DND-41 (cell line): ENCODE data around the gene ZFP28.

Source experiments
- EZH2 ChIP-seq: IDR thresholded peaks from 3 replicates; pipeline ENCODE4 v1.6.1; 2012; ENCODE audit warnings: borderline replicate concordance, low read depth, mild to moderate bottlenecking, moderate library complexity, low read length, inconsistent platforms; ENCODE audit not compliant: severe bottlenecking
- TF ChIP-seq, protein P1 (sequence below): IDR thresholded peaks from 2 replicates; pipeline ENCODE4 v1.5.1; 2012; ENCODE audit warnings: borderline replicate concordance, low read length, moderate library complexity, mild to moderate bottlenecking; ENCODE audit not compliant: poor library complexity, severe bottlenecking; ENCODE audit errors: extremely low read depth

- TF ChIP-seq, protein P1, sequence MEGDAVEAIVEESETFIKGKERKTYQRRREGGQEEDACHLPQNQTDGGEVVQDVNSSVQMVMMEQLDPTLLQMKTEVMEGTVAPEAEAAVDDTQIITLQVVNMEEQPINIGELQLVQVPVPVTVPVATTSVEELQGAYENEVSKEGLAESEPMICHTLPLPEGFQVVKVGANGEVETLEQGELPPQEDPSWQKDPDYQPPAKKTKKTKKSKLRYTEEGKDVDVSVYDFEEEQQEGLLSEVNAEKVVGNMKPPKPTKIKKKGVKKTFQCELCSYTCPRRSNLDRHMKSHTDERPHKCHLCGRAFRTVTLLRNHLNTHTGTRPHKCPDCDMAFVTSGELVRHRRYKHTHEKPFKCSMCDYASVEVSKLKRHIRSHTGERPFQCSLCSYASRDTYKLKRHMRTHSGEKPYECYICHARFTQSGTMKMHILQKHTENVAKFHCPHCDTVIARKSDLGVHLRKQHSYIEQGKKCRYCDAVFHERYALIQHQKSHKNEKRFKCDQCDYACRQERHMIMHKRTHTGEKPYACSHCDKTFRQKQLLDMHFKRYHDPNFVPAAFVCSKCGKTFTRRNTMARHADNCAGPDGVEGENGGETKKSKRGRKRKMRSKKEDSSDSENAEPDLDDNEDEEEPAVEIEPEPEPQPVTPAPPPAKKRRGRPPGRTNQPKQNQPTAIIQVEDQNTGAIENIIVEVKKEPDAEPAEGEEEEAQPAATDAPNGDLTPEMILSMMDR, result no peak
- no peak for TF ChIP-seq EZH2
Observed at GRCh38 chr19:56572589-56572988, 33.8 kb downstream of the ZFP28 start.
